Suppressor macrophage treated with lipopolysaccharide for 4 hours (primary cell): ENCODE data around the gene EYS.
A peak's percentile ranks its signal among the peaks of the same experiment; 100 is the strongest.

ENCODE experiments used
- DNase-seq: peaks from one replicate; pipeline ENCODE4 v3.0.0-alpha.2; 2020

Gene EYS

GRCh38 chr6:64415926-64416325 is 1291.1 kb downstream of the EYS start:
- no peak for DNase-seq

- no peak for DNase-seq
Measured at GRCh38 chr6:64411226-64411625, 1295.8 kb downstream of the EYS start.

- DNase-seq = no peak
Measured at GRCh38 chr6:64409948-64410347, 1297.1 kb downstream of the EYS start.

GRCh38 chr6:64404396-64404795 is 1302.6 kb downstream of the EYS start:
- DNase-seq = no peak

- DNase-seq = no peak
Measured at GRCh38 chr6:64383277-64383676, 1323.7 kb downstream of the EYS start.

GRCh38 chr6:64376394-64376793 is 1330.6 kb downstream of the EYS start:
- DNase-seq = no peak

DNA sequence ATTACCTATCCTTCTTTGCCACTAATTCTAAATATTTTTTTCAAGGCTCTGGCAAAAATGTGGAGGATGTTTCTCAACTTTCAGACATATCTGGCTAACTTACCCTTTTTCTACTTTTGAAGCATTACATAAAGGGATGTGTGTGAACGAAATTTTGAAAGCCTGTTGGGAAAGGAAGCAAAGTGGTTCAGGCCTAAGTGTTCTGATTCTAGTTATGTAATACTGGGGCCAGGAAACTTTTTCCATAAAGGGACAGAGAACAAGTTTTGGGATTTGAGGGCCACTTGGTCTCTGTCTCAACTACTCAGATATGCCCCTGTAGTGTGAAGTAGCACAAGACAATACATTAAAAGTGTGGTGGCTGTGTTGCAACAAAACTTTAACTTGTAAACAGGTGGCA is 1349.6 kb downstream of the EYS start:
- no peak for DNase-seq

DNA sequence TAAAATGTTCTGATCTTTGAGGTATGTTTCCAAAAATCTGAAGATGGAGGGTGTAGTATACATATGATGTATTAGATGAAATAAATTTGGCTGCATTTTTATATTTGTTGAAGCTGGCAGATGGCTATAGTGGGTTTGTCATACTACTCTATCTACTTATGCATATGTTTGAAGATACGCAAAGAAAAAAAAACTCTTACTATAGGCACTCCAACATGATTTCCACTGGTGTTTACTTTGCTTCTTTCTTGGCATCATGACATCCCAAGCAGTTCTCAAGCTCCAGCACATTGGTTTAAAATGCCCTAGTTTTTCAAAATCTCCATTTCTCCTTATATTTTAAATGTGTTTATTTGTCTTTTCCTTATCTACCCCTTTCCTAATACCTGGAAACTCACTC is 1359.6 kb downstream of the EYS start:
- no peak for DNase-seq

- DNase-seq = no peak
Measured at GRCh38 chr6:64335195-64335594, 1371.8 kb downstream of the EYS start.

DNA sequence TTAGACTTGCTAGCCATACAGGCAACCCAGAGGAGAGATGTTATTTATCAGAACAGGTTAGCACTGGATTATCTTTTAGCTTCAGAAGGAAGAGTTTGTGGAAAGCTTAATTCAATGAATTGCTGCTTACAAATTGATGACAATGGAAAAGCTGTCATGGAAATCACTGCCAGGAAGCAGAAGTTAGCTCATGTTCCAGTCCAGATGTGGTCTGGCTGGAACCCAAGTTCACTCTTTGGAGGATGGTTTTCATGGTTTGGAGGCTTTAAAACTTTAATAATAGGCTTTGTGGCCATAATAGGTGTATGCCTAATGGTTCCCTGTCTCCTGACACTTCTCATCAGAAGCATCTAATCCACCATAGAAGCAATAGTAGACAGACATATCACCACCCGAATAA is 1372.4 kb downstream of the EYS start:
- DNase-seq = no peak

- peak; percentile 57 for DNase-seq
Measured at GRCh38 chr6:64330694-64331307, 1376.2 kb downstream of the EYS start.

DNA sequence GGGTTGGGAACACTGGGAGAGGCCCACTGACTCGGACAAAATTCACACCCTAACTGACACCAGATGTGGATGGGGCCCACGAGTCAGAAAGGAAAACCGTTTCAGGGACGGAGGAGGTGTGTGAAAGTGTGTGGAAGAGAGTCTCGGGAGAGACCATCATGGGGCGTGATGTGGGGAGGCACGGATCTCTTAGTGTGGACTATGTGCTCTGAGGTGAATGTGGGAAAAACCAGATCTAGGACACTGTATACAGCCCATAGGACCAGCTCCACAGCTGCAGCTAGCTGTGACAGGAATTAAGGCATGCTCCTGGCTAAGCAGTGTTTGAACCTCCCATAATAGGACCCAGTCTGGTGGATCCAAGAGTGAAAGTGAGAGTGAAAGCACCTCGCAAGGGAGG is 1380.1 kb downstream of the EYS start:
- no peak for DNase-seq

- DNase-seq = no peak
Measured at GRCh38 chr6:64325093-64325492, 1381.9 kb downstream of the EYS start.

GRCh38 chr6:64310214-64310613 is 1396.8 kb downstream of the EYS start:
- DNase-seq = no peak

- DNase-seq = no peak
Measured at GRCh38 chr6:64301307-64302236, 1405.5 kb downstream of the EYS start.

DNA sequence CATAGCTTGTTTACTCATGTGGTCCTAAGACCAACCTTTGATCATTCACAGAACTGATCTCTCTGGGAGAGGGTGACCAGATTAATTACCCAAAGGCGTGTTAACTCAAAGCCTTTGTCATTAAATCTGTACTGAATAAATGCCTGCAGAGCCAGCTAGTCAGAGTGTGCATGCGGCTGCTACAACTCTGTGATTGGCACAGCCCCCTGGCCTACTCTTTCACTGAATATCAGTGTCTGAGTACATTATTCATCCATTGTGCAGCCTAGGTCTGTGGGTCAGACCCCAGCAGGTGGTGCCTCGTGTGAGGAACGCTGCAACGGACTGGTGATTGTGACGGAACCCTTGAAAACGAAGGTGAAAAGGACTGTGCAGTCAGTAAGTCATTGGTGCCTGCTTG is 1407.8 kb downstream of the EYS start:
- no peak for DNase-seq

GRCh38 chr6:64294034-64294433 is 1413.0 kb downstream of the EYS start:
- no peak for DNase-seq

- DNase-seq = no peak
Measured at GRCh38 chr6:64293298-64293697, 1413.7 kb downstream of the EYS start.

DNA sequence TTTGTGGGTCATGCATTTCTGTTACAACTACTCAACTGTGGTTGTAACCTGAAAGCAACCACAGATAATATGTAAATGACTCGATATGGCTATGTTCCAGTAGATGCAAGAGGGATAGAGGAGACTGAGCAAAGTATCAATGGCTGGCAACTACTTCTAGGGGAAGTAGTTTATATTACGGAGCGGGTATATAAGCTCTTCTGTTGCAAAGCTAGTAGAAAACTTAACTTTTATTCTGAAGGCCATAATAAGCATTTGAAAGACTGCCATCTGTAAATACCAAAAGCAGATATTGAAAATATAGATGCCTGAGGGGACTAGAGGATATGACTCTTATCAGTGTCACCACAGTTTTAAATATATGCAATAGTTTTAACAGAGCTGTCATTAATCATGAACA is 1416.2 kb downstream of the EYS start:
- DNase-seq = no peak

DNA sequence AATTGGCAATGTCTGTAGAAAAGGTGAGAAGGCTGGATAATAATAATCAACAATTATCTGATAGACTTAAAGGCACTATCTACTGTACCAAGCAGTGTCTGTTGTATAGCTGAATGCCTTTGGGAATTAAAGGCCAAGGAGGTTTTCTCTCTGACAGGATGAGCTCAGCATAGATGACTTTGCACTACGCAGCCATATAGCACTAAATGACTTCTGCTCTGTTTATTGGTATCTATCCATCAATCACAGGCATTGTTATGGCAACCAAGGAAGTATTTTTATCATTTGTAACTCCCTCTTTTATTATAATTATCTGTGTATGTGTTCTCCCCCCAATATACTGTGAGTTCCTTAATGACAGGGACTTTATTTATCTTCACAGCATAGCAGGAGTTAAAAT is 1417.1 kb downstream of the EYS start:
- no peak for DNase-seq

- no peak for DNase-seq
Measured at GRCh38 chr6:64288351-64288750, 1418.7 kb downstream of the EYS start.

- DNase-seq = no peak
Measured at GRCh38 chr6:64281167-64281566, 1425.9 kb downstream of the EYS start.

DNA sequence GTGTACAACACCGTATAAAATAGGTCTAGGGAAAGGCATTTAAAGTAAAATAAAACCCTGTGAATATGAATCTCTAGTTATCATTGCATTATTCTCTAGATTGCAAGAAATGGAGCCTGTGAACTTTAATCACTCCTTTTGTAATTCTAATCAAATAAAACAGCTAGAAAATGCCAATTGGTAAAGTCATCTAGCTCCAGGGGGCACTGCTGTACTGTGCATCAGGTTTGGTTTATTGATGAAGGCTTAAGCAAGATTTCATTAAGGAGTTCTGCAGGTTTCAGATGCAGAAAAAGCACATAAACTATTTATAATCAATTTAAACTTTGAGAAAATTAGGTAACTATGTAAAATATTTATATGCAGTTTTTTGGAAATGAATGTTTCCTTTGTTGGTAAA is 1426.5 kb downstream of the EYS start:
- DNase-seq = peak; percentile 1

- no peak for DNase-seq
Measured at GRCh38 chr6:64270083-64270482, 1436.9 kb downstream of the EYS start.
